ENCODE results near the gene TMCO4. TPM values are rescaled to one million over a fixed set of nuclear protein-coding genes. Genes with fewer than 3 reads are reported as not detected.

Gene TMCO4
- total and polyA plus RNA-seq, 2 of the 8 experiments (the other 6 are each of a cell fraction or from before 2014, with no cell fraction given): 3.0 to 3.1 TPM

- TF ChIP-seq SIN3A (conservative IDR thresholded peaks at IDR 0.05 in 1 of 2, IDR thresholded peaks at IDR 0.05 in 1 of 2; ENCODE audit: low read depth in 1 of 2, low read length in 2 of 2) (no peak), SRF (IDR thresholded peaks at IDR 0.05; ENCODE audit: low read depth, low read length) (no peak), RNF2 (IDR thresholded peaks at IDR 0.05; ENCODE audit: borderline replicate concordance, low read depth, low read length, missing control alignments, poor library complexity, severe bottlenecking) (no peak), JUN (IDR thresholded peaks at IDR 0.05; ENCODE audit: low read depth, low read length) (no peak)
Measured at GRCh38 chr1:19668888-19669287, 130.8 kb downstream of the TMCO4 start (continued).

Data from H1 (cell line).